HG03095 (cell line): ENCODE data around the gene MYO7B.

Experiments used
- ATAC-seq: cut with Tn5 transposase; IDR thresholded peaks from one replicate; pipeline ENCODE4 v1.9.1; 2021; ENCODE audit warnings: moderate library complexity; ENCODE audit not compliant: unreplicated experiment

The MYO7B gene

GRCh38 chr2:127623388-127624319 is 88.2 kb downstream of the MYO7B start:
- no peak for ATAC-seq

- no peak for ATAC-seq
These were observed 88.9 kb downstream of the MYO7B start for GRCh38 chr2:127624320-127624755.

GRCh38 chr2:127624756-127625571 is 89.5 kb downstream of the MYO7B start:
- ATAC-seq: no peak

DNA sequence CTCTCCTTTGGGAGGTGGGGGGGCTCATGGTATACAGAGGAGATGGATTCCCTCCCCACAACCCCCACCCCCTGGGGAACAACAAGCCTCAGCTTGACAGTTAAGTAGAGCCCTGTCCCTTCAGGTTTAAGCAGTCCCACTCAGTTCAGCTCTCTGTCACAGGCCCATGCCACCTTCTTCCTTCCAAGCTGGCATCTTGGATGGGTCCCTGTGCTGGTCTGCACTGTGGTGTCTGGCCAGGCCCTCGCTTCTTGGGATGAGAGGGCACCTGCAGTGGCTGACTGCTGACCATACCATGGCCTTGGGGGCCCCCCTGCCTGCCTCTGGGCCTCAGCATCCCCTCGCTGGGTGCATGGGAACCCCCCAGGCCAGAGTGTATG is 90.1 kb downstream of the MYO7B start:
- ATAC-seq: no peak

- ATAC-seq: no peak
These were observed 90.7 kb downstream of the MYO7B start for GRCh38 chr2:127626175-127626574.

- ATAC-seq: no peak
These were observed 91.6 kb downstream of the MYO7B start for GRCh38 chr2:127626917-127627739.

- ATAC-seq: no peak
These were observed 92.5 kb downstream of the MYO7B start for GRCh38 chr2:127627740-127628571.

GRCh38 chr2:127628767-127629614 is 93.5 kb downstream of the MYO7B start:
- no peak for ATAC-seq

DNA sequence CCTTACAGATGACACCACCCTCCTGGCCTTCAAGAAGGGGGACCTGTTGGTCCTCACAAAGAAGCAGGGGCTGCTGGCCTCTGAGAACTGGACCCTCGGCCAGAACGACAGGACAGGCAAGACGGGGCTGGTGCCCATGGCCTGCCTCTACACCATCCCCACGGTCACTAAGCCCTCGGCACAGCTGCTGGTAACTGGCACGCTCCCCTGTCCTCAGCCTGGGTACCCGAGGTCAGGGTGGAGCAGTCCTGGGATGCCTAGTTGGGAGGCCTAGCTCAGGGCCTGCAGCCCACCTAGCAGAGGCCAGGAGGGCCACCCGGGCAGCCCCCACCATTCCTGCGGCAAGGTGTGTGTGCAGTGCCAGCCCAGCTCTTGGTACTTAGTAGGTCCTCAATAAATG is 94.2 kb downstream of the MYO7B start:
- no peak for ATAC-seq

DNA sequence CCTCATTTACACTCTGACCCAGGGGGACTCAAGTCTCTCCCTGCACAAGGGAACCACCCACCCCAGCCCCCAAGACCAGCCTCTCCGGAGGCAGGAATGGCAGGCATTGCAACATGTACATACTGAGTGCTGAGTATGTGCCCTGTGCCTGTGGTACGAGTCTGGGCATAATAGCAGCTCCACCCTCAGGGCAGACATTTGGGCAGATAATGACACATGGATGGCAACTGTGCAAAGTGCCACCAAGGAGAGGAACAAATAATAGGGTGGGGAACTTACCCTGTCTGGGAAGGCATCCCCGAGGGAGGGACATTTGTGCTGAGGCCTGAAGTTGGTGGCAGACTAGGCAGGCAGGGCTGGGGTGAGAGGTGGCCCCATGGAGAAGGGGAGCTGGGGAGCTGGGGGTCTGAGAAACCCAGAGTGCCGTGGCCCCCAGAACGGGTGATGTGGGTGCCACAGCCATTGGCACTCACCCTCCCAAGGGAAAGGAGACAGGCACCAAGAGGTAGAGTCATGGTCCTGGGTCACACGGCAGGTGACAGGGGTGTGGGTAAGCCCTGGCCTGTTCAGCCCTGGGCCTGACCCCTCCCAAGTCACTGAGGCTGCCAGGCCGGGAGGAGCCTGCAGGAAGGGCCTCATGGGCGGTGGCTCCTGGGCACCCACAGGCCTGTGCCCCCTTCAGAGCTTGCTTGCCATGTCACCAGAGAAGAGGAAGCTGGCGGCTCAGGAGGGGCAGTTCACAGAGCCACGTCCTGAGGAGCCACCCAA is 94.8 kb downstream of the MYO7B start:
- no peak for ATAC-seq

DNA sequence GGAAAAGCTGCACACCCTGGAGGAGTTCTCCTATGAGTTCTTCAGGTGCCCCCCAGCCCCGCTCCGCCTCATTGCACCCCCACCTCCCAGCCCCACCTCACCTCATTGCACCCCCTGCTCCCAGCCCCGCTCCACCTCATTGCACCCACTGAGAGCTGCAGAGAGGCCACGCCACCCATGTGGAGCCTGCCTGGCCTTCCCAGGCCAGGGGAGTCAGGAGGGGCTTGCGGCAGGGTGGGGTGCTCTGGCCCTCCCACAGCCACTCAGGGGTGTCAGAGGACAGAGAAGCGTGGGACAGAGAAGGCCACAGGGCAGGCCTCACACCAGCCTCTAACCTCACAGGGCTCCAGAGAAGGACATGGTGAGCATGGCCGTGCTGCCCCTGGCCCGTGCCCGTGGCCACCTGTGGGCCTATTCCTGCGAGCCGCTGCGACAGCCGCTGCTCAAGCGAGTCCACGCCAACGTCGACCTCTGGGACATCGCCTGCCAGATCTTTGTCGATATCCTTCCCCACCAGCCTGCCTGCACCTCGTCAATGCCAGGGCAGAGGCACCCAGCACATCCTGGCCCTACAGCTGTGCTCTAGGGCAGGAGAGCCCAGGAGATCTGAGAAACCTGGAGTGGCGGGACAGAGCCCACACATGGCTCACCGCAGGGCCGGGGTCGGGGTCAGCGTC is 95.5 kb downstream of the MYO7B start:
- ATAC-seq: no peak

GRCh38 chr2:127631541-127631996 is 96.1 kb downstream of the MYO7B start:
- no peak for ATAC-seq

GRCh38 chr2:127631997-127632581 is 96.6 kb downstream of the MYO7B start:
- ATAC-seq: no peak

DNA sequence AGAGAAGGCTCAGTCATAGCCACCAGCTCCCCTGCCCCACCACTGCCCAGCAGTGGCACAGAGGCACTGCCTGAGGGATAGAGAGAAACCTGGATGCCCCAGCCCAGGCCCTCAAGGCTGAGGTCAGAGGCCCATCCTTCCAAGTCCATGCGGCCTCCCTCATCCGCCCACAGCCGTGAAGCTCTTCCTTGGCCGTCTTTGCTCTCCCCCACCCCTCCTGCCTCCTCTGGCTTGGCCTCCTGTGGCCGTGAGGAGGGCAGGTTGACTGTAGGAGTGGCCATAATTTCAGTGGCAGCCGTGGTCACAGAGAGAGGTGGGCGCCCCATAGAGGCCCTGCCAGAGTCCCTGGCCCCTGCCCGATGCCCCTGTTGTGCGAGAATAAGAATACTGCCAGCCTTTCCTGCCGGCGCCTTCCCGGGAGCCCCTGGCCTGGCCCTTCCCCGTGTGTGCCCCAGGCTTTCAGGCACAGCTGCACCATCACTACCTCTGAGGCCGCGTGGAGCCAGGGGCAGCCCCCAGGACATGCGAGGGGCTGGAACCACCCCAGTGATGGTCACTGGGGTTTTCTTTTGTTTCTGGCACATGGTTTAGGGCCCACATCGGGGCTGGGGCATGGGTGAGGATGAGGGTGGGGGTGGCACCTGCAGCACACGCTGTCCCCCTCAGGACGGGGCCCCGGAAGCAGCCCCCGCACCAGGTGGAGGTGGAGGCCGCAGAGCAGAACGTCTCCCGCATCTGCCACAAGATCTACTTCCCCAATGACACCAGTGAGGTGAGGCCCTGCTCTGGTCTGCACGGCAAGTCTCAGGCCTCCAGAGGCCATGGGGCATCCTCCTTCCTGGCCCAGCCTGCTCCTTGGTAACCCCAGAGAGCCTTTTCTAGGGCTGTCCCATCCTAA is 97.4 kb downstream of the MYO7B start:
- ATAC-seq: peak; percentile 75

DNA sequence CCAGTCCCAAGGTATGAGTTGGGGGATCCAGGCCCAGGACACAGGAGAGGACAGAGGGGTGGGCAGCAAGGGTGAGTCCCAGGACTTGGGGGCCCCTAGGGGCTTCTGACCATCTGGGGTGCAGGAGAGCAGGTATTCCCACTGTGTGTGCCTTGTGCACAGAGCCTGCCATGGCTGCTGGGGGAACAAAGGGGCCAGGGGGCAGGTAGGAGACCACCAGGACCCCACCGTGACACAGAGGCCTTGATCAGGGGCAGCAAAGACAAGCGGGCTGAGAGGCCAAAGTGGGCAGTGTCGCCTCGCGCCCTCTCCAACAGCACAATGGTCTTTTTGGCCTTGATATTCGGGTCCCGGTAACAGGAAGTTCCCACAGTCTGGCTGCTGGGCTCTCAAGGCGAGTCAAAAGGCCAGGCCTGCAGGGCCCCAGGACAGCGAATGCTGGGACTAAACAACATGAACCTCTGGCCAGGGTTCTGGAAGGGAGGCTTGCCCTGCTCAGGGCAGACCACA is 98.1 kb downstream of the MYO7B start:
- no peak for ATAC-seq

DNA sequence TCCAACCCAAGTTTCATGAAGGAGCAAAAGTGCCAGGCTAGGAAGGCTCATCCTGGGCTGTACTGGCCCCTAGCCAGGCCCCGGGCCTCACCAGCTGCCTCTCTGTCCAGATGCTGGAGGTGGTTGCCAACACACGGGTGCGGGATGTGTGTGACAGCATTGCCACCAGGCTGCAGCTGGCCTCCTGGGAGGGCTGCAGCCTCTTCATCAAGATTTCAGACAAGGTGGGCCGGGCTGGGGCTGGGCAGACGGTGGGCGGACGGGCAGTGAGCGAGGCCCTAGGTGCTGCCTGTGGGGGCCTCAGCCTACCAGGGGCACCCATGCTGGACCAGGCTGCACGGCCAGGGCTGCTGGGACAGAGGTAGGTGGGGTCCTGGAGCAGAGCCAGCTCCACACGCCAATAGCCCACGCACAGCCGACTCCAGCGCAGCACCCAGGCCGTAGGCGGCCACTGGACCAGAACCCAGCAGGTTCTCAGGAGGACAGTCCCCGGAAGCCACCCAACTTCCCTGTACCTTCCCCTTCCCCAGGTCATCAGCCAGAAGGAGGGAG is 98.7 kb downstream of the MYO7B start:
- ATAC-seq: no peak
